ENCODE data around the gene GPATCH8. TPM values are rescaled to one million over a fixed set of nuclear protein-coding genes. Genes with fewer than 3 reads are reported as not detected.
"Not testable (repeated sequence)": the region's sequence is repeated elsewhere in the genome, so short reads cannot be mapped to it uniquely, and the experiment has no call there.

The GPATCH8 gene
- total and polyA plus RNA-seq, 10 of the 15 experiments (the other 5 are each of a cell fraction or from before 2014, with no cell fraction given): 11.7 to 45.1 (median 21.3) TPM

DNA sequence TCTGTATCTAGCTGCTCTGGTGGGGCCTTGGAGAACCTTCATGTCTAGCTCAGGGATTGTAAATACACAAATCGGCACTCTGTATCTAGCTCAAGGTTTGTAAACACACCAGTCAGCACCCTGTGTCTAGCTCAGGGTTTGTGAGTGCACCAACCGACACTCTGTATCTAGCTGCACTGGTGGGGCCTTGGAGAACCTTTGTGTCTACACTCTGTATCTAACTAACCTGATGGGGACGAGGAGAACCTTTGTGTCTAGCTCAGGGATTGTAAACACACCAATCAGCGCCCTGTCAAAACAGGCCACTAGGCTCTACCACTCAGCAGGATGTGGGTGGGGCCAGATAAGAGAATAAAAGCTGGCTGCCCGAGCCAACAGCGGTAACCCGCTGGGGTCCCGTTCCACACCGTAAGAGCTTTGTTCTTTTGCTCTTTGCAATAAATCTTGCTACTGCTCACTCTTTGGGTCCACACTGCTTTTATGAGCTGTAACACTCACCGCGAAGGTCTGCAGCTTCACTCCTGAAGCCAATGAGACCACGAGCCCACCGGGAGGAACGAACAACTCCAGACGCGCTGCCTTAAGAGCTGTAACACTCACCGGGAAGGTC, 133.7 kb downstream of the GPATCH8 start:
- intact Hi-C loops (cut with micrococcal nuclease; ENCODE audit: unreplicated experiment); BruUV-seq (replicated peaks); H3K79me2 ChIP-seq (ENCODE audit: control insufficient read depth, insufficient read depth, low read length); H4K20me1 ChIP-seq (ENCODE audit: control insufficient read depth, insufficient read depth); H3K4me2 ChIP-seq (ENCODE audit: control insufficient read depth, insufficient read depth); RAD21 ChIA-PET (ENCODE audit: unreplicated experiment); H3K36me3 ChIP-seq (ENCODE audit: control insufficient read depth in 2 of 2, insufficient read depth in 2 of 2, low read length in 1 of 2); H3K9me3 ChIP-seq (replicated peaks; ENCODE audit: control insufficient read depth, insufficient read depth, low read length); H3K4me3 ChIP-seq; in situ Hi-C loops (cut with MboI); H3K9ac ChIP-seq (ENCODE audit: control insufficient read depth, insufficient read depth, low read length); H3K4me1 ChIP-seq (ENCODE audit: control insufficient read depth, insufficient read depth, low read length); POLR2A ChIA-PET; H3K27me3 ChIP-seq (replicated peaks in 1 of 2; ENCODE audit: control insufficient read depth in 2 of 2, insufficient read depth in 2 of 2, low read length in 1 of 2); ATAC-seq; FAIRE-seq; DNase-seq (ENCODE audit: low read depth, low spot score); H3K27ac ChIP-seq (ENCODE audit: control insufficient read depth, insufficient read depth); H2AFZ ChIP-seq (ENCODE audit: control insufficient read depth, low read depth, low read length): not testable (repeated sequence)
- CTCF ChIA-PET: interaction anchor here (1.0 kb wide), 1 partner anchor 491 kb away, joined by 3 read pairs; no protein-coding TSS in a partner anchor
- SMC1A ChIA-PET (ENCODE audit: uncharacterized antibody, unreplicated experiment): interaction anchor here (1.3 kb wide), 1 partner anchor 154 kb away, joined by 3 read pairs; no protein-coding TSS in a partner anchor
- WGBS (ENCODE audit: insufficient coverage, insufficient replicate concordance, low lambda C conversion rate, missing lambda C conversion rate): 12% methylated on average over 17 of the region's 17 CpGs
- peak; percentile 41; the same call in 1 of the 2 replicates for TF ChIP-seq NFYB (IDR thresholded peaks at IDR 0.05; ENCODE audit: insufficient read depth, low read depth, low read length)

DNA sequence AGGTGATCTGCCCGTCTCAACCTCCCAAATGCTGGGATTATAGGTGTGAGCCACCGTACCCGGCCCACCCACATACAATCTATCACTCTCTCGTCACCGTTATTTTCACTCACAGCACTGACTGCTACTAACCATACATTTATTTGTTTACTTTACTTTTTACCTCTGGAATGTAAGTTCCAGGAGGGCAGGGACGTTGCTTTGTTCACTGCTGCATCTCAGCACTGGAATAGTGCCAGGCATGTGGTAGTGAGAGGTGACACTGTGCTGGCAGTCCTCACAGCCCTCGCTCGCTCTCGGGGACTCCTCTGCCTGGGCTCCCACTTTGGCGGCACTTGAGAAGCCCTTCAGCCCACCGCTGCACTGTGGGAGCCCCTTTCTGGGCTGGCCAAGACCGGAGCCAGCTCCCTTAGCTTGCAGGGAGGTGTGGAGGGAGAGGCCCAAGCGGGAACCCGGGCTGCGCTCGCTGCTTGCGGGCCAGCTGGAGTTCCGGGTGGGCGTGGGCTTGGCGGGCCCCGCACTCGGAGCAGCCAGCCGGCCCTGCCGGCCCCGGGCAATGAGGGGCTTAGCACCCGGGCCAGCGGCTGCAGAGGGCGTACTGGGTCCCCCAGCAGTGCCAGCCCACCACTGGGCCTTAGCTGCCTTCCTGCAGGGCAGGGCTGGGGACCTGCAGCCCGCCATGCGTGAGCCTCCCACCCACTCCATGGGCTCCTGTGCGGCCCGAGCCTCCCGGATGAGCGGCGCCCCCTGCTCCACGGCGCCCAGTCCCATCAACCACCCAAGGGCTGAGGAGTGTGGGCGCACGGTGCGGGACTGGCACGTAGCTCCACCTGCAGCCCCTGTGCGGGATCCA, 134.6 kb downstream of the GPATCH8 start:
- CTCF ChIA-PET: interaction anchor here (1.0 kb wide), 1 partner anchor 491 kb away, joined by 3 read pairs; no protein-coding TSS in a partner anchor
- H3K36me3 ChIP-seq (ENCODE audit: control insufficient read depth in 2 of 2, insufficient read depth in 2 of 2, low read length in 1 of 2): not testable (repeated sequence)

More for the DNA sequence above, 134.6 kb downstream of the GPATCH8 start:
- intact Hi-C loops (cut with micrococcal nuclease; ENCODE audit: unreplicated experiment); RAD21 ChIA-PET (ENCODE audit: unreplicated experiment); ATAC-seq; H4K20me1 ChIP-seq (ENCODE audit: control insufficient read depth, insufficient read depth); H3K9ac ChIP-seq (ENCODE audit: control insufficient read depth, insufficient read depth, low read length); H3K4me2 ChIP-seq (ENCODE audit: control insufficient read depth, insufficient read depth); H3K27ac ChIP-seq (ENCODE audit: control insufficient read depth, insufficient read depth); H3K27me3 ChIP-seq (replicated peaks in 1 of 2; ENCODE audit: control insufficient read depth in 2 of 2, insufficient read depth in 2 of 2, low read length in 1 of 2); H3K9me3 ChIP-seq (replicated peaks; ENCODE audit: control insufficient read depth, insufficient read depth, low read length); FAIRE-seq; in situ Hi-C loops (cut with MboI); SMC1A ChIA-PET (ENCODE audit: uncharacterized antibody, unreplicated experiment); H3K4me1 ChIP-seq (ENCODE audit: control insufficient read depth, insufficient read depth, low read length); H3K79me2 ChIP-seq (ENCODE audit: control insufficient read depth, insufficient read depth, low read length); H2AFZ ChIP-seq (ENCODE audit: control insufficient read depth, low read depth, low read length); BruUV-seq (replicated peaks); DNase-seq (ENCODE audit: low read depth, low spot score); H3K4me3 ChIP-seq: not testable (repeated sequence)
- POLR2A ChIA-PET: interaction anchor here (0.7 kb wide), 1 partner anchor 494 kb away, joined by 4 read pairs; no protein-coding TSS in a partner anchor
- WGBS (ENCODE audit: insufficient coverage, insufficient replicate concordance, low lambda C conversion rate, missing lambda C conversion rate): 83% methylated on average over 39 of the region's 42 CpGs

Data from GM12878 (cell line).